Measurements from ENCODE around the gene WNT4. TPM values are rescaled to one million over a fixed set of nuclear protein-coding genes. Genes with fewer than 3 reads are reported as not detected.

Gene WNT4
- total RNA-seq, 1 experiment from 2014 or later = 0.53 TPM

DNA sequence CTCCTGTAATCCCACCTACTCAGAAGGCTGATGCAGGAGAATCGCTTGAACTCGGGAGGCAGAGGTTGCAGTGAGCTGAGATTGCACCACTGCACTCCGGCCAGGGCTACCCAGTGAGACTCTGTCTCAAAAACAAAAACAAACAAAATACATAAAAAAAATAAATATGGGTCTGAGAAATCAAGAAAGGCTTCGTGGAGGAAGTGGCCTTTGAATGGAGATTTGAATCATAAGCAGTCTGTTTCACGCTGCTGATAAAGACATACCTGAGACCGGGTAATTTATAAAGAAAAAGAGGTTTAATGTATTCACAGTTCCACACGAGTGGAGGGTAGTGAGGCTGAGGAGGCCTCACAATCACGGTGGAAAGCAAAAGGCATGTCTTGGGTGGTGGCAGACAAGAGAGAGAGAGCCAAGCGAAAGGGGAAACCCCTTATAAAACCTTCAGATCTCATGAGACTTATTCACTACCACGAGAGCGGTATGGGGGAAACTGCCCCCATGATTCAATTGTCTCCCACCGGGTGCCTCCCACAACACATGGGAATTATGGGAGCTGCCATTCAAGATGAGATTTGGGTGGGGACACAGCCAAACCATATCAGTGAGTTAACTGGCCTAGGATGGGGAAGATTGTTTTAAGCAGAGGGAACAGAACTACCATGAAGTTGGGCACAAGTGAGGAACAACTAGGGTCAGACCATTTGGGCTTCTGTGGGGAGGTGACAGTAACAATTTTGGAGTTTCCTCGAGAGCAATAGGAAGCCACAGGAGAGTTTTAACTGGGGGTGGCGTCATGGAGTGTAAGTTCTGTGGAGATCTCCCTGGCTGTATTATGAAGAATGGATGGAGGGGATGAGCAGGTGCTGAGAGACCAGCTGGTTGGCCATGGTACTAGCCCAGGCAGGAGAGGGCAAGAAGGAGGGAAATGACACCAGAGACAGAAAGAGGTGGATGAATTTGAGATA is 22.2 kb upstream of the WNT4 start:
- no peak for DNase-seq (ENCODE audit: low spot score)

DNA sequence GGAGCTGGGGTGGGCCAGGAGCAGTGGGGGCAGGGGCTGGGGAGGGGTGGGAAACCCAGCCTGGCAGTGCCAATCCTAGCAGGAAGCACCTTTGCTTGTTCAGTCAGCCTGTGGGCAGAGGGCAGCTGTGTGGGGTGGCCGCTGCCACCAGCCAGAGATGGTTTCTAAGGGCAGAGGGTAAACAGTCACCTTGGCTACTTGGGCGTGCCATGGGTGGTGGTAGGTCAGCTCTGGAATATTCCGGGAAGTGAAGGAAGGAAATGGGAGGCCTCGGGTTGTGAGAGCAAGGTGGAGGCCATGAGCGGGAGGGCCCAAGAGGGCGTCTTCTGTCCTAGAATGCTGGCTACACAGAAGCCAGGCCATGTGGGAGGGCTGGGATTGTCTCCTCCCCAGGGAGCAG is 20.7 kb upstream of the WNT4 start:
- DNase-seq (ENCODE audit: low spot score) = peak; percentile 68

DNA sequence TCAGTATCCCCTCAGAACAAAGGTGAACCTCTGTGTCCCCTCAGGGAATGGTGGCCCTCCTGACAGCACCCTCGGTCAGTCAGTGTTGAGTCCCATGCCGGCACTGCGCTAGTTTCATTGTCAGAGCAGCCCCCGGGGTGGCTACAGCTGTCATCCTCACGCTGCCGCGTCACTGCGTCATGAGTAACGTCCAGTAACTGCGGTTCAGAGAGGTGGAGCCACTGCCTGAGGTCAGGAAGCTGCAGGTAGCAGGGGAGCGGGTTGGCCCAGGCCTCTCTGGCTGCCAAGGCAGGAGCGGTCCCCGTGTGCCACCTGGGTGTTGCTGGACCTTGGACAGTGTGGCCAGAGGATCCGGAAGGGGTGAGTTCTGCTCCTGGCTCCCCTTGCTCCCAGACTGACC is 20.2 kb upstream of the WNT4 start:
- peak; percentile 59 for DNase-seq (ENCODE audit: low spot score)

DNA sequence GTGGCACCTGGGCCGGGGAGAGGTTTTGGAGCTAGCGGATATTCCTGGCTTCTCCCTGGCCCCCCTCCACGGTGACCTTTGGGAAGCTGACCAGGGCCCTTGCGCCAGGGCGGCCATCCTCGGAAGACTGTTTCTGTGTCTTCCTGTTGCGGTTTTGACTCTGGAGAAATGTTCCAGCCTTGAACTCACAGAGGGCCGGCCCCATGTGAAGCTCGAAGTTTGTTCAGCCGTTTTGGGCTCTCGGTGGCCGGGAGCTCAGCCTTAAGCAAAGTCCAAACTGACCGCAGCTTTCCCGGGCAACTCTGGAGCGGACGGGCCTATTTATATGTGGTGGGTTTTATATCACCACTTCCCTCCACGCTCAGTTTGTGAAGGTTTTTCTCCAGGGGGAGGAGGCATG is 17.0 kb upstream of the WNT4 start:
- DNase-seq (ENCODE audit: low spot score) = no peak

DNA sequence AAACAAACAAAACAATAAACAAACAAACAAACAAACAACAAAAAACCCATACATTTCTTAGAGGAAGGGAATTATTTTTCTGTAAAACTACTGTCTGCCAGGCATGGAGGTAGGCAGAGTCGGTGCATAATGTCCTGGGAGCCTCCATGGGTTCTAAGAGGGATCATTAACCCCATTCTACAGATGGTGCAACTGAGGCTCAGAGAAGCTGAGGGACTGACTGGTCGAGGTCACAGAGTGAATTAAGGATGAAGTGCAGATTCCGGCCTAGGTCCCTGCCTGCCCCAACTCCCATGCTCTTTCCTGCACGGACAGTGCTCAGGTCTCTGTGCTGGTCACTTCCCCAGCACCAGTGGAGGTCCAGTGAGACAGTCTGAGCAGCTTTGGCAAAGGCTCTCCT is 15.8 kb upstream of the WNT4 start:
- no peak for DNase-seq (ENCODE audit: low spot score)

DNA sequence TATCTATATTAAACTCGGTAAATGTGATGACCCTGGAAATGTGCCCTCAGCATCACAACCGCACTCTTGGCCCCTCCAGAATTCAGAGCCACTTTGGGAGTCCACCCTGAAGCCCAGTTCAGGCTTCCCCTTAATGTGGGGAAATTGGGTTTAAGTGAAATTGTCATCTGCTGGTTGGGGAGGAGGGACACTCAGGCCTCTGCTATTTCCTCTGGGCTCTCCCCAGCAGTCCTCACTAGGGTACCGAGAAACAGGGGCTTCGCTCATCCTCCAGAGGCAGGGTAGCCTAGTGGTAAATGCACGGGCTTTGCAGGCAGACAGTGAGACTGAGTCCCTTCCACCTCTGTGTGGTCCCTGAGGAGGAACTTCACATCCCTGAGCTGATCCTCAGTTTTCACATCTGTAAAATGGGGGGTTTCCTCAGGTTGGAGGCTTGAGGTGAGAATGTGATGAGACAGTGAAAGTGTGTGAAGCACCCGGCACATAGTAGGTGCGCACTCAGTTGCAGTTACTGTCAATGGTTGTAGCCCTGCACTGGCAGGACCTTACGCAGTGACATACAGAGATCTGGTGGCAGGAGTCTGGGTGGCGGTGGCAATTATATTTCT is 14.6 kb upstream of the WNT4 start:
- no peak for DNase-seq (ENCODE audit: low spot score)

DNA sequence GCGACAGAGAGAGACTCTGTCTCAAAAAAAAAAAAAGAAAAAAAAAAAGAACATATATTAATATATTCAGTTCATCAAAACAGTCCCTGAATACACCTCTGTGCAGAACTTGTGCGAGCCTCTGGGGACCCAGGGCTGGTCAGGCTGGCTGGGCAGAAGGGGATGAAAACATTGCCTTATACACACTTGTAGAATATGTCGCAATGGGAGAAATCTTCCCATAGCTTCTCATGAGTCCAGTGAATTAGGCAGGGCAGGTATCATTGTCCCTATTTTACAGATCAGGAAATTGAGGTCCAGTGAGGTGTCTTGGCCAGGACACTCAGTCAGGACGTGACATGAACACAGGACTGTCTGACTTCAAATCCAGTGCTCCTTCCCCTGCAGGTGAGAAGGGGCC is 12.6 kb upstream of the WNT4 start:
- no peak for DNase-seq (ENCODE audit: low spot score)

DNA sequence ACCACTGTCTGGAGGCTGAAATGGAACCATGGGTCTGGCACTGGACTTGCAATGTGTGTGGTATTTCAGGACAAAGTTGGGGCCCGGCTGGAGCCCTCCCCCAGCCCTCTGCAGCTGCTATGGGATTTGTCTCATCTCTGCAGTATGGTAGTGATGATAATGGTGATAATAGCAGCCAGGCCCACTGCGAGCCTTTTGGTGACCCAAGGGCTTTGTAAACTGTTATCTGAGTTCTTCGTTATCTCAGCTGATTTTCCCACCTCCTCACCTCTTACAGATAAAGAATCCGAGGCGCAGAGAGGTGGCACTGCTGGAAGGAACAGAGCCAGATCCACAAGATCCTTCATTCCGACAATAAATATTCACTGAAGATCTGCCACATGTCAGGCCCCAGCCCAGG is 11.7 kb upstream of the WNT4 start:
- DNase-seq (ENCODE audit: low spot score) = no peak

DNA sequence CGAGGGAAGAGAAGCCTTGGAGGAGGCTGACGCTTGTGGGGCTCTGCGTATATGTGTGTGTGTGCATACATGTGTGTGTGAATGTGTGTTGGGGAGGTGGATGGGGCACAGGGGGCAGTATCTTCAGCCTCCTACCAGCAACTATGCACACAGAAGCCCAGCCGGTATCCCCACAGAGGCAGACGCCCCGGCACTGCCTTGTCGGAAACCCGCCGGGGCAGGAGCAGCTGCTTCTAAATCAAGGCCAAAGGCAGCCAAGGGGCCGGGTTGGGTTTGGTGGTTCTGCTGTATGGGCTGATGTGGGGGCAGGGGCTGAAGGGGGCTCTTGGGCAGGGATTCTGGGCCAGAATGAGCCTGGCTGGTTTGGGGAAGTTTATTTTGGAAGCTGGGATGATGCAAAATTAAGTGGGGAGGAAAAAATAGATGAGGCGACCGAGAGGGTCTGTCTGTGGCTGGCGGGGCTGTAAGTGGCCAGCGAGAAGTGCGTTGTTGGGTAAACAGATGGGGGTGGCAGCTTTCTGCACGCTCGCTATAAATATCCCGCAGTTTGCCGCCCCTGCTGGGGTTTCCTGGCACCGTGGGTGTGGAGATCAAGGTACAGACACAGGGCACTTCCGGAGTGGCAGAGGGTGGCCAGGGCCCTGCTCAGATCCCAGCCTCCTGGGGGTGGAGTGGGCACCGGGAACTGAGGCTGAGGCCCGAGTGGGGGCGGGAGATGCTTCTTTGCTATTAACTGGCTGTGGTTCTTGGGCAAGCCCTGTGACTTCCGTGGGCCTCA is 11.0 kb upstream of the WNT4 start:
- DNase-seq (ENCODE audit: low spot score) = no peak

DNA sequence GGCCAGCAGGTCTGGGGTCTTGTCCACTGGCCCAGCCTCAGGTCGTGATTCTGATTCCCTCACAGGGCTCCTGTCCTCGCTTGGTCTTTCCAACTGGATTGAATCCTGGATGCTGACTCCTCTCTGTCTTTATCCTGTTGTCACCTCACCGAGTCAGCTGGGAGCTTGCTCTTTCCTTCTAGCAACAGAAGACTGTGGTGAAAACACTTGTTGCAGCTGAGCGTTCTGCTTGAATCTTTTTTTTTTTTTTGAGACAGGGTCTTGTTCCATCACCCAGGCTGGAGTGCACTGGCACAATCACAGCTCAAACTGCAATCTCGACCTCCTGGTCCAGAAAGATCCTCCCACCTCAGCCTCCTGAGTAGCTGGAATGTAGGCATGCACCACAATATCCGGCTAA is 8.0 kb upstream of the WNT4 start:
- no peak for DNase-seq (ENCODE audit: low spot score)

DNA sequence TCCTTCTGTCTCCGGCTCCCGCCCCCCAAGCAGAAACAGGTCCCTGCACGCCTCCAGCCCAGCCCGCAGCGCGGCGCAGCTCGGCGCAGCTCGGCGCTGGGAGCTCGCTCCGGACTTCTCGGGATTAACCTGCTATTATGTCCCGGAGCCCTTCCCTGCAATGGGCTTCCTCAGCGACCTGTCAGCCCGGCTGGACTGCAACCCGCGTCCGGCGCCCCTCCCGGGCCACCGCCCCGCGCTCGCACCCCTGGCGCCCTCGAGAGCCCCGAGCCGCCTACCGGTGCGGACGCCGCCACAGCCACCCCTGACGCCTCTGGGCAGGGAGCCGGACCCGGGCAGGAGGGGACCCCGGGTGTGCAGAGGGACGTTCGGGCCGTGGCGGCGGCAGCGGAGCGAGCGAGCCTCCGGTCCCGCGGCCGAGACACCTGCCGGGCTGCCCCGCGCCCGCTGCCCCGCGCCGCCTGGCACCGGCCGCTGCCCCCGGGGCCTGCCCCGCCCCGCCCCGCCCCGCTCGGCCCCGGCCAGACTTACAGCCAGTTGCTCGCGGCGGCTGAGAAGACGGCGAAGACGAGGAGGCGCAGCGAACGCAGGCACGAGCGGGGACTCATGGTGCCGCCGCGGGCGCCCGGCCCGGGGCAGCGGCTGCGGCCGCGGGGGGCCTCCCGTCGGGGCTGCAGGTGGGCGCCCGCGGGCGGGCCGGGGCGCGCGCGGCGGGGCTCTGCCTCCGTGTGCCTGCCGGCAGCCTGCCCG is 407 bp downstream of the WNT4 start:
- peak; percentile 34 for DNase-seq (ENCODE audit: low spot score)

DNA sequence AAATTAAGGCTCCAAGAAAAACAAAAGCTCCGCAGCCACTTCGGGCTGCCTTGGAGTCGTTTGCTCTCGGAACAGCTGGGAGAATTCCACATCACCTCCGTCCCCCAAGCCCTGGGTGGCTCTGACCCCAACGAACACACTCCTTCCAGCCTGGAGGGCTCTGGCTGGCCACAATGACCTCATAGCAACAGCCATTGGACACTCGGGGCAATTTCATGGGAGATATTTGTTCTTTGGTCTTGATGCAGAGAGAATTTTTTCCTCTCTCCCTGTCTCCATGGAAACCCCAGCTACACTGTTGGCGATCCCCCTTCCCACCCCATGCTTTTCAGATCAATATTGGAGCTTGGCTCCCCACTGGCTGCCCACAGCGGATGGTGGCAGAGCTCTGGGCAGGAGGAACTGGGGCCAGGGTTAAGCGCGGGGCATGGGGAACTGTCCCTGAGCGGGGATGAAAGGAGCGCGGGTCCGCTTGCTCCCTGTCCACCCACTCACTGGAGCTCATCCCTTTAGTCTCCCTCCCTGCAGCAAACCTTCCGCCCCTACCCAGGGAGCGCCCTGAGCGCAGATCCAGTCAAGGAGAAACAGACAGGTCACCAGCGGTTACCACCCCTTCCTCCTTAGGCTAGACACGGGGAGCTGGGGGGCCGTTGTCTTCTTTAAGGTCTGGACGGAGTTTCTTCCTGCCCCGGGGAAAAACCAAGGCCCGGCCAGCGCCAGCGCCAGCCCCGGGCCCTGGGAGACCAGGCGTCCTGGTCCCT is 1.2 kb downstream of the WNT4 start:
- DNase-seq (ENCODE audit: low spot score) = no peak

DNA sequence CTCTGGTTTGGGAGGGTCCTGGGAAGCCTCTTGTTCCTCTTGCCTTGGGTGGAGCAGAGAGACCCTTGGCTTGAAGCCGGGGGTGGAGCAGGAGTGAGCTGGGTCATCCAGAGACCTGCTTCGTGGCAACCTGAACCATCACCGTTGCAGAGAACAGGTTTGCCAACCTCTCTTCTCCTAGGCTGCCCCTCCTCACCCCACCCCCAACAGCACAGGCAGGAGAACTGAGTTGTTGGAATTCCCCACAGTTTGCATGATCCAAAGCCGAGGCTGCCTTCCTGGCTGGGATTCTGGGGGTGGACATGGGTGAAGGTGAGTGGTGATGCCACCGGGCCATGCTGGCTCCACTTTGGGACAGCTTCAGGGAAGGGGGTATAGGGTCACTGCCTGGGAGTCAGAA is 2.2 kb downstream of the WNT4 start:
- peak; percentile 22 for DNase-seq (ENCODE audit: low spot score)

DNA sequence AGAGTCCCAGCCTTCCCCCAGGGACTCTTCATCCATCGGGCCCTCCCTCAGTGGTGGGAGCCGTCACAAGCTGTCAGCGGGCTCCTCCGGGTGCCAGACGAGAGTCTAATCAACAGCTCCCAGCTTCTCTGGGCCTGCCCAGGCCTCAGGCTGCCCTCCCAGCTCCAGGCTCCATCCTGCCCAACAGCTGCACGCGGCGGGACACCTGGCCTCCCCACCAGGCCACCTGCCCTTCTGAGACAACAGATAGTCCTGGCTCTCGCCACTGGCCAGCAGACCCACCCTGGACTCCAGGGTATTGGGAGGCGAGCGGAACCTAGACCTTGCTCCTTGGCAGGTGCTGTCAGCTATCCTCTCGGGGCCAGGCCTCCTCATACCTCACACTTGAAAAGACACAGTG is 3.1 kb downstream of the WNT4 start:
- DNase-seq (ENCODE audit: low spot score) = no peak

DNA sequence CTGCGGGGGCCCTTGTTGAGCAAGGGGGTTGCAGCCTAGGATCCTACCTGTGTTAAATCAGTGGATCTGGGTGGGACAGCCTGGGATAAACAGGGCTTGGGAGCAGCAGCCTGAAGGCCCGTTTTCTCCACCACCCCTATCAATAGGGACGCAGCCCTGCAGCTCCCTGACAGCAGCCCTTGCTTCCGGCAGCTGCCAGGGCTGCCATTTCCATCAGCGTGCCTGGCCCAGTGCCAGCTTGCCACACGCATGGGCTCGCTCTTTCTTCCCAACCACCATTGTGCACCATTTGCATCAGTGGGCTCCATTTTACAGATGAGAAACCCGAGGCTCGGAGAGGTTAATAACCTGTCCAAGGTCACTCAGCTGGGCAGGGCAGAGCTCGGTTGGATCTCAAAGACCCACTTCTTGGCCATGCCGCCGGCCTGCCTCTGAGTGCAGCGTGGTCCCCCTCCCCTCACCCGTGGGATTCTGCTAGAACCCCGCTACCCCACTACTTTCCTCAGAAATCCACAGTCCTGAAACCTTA is 3.8 kb downstream of the WNT4 start:
- DNase-seq (ENCODE audit: low spot score) = no peak

DNA sequence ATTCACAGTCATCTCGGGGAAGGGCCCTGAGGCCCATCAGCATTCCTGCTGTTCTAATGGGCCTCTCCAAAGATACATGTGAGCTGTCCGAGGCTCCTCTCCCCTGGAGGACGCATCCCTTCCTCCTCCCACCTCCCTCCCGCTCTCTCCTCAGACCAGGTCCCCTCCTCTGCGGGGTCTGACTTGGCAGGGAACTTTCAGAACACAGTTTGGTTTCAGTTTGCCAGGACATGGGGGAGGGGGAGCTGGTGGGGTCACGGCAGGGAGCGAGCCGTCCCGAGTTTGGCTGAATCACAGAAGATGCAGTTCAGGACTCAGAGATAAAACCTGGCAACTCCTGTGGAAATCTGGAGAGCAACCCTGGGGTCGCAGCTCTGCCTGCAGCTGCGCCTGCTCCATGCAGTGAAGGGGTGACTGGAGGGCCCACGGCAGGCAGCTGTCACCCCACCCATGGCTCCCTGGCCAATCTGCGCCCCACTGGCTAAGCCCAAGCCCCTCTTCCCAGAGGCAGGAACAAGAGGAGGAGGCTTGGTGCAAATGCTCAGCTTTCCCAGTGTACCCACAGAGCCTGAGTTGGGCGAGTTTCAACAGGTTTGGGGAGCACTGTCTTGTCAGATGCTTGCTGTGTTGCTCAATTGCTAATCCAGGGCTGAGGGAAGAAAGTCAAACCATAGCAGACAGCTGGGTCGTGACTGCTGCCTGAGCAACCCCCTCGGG is 5.7 kb downstream of the WNT4 start:
- DNase-seq (ENCODE audit: low spot score) = no peak

DNA sequence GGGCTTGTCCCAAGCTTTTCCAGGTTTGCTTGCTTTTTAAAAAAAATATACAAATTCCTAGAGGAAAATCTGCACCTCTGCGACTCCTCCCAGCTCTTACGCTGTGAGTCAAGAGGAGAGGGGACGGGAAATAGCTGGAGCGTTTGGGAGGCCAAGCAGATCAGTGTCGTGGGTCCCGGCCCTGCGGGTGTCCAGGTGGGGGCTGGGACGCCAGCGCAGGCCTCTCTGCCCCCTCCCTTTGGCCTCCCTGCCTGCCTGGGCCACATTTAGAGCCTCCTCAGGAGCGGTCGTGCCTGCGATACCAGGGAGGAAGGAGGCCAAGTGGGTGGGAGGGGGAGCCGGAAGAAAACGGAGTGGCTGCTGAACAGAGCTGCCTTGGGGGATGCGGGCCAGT is 9.0 kb downstream of the WNT4 start:
- no peak for DNase-seq (ENCODE audit: low spot score)

DNA sequence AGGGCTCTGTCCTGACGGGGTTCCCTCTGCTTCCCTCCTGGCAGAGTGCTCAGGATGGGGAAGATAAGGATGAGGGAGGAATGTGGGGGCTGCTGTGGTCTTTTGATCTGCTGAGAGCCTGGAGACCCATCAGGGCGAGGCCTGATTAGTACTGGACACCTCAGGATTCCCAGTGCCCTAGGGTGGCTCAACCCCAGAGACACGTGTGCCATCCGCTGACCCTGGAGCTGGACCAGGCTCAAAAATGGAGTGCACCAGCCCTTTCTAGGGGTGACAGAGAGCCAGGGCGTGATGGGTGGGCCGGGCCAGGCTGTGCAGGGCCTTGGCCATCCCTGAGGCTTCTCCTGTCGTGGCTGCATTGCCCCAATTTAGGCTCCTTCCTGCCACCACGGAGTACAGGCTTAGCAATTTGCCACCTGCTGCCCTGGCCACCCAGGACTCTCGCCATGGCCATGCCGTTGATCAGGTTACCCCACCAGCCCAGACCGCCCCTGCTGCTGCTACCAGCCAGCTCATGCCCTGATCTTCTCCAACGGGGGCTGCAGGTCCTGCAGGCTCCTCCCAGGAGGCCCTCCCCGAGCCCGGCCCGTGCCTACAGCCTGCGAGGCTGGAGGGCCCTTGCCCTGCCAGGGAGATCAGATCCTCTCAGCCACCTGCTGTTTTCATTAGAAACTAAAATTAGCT is 9.5 kb downstream of the WNT4 start:
- no peak for DNase-seq (ENCODE audit: low spot score)

DNA sequence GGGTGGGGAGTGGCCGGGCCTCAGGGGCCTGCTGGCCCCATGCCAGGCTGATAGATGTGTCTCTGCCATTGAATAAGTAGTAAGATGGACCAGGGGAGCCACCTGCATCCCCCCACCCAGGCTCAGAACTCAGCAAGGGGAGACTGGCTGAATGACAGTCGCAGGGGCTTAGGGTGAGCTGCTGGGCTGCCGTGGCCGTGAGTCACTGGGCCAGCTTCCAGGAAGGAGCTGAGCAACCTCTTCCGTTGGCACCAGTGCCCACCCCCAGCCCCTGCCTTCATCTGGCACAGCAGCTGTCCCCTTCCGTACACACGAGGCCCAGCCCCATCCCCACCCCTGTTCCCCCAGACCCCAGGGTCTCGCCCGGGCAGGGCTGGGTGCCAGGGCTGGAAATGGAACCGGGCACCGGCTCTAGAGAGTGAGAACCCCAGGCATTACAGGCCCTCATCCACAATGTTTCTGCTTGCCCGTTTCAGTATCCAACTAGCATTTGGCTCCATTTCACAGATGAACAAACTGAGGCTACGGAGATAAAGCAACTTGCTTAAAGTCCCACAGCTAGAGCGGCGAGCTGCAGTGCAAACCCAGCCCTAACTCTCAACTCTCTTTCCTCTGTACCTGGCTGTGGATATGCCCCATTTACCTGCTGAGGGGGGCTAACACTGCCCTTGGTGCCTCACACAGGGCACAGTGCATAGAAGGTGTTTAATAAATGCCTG is 10.2 kb downstream of the WNT4 start:
- no peak for DNase-seq (ENCODE audit: low spot score)
